Adrenal gland (tissue), 5 donors: ENCODE results near the gene ARVCF.

Source experiments
- POLR2A ChIP-seq, 2 donors: fragments of 450-650 bp; IDR thresholded peaks; one replicate each; pipeline ENCODE4 v1.6.1; 2017; ENCODE audit warnings: antibody characterized with exemption in 2 of 2, mild to moderate bottlenecking in 2 of 2, moderate library complexity in 1 of 2
- TF ChIP-seq, protein P1 (sequence below), 6 experiments: fragments of 450-650 bp in 4 of 6; fragments of 200-600 bp in 2 of 6; sonication (generic) in 1 of 6; IDR thresholded peaks; 1 replicate in 5 of 6; 2 replicates in 1 of 6; pipeline versions ENCODE4 v1.5.1 to v1.8.0; 2016 to 2021; ENCODE audit warnings: antibody characterized with exemption in 6 of 6, mild to moderate bottlenecking in 2 of 6, moderate library complexity in 1 of 6
- donor health status: DM: no; HTN: no; CAD: no.

DNA sequence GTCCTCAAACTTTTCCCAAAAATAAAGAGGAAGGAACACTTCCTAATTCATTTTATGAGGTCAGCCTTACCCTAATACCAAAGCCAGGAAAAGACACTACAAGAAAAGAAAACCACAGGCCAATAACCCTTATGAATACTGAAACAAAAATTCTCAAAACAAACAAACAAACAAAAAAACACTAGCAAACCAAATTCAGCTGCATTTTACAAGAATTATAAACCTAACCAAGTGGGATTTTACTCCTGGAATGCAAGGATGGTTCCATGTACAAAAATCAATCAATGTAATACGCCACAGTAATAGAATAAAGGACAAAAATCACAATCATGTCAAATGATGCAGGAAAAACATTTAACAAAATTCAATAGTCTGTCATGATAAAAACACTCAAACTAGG, 13.3 kb downstream of the ARVCF start:
- TF ChIP-seq POLR2A (IDR thresholded peaks at IDR 0.05) = no peak
- TF ChIP-seq, protein P1, sequence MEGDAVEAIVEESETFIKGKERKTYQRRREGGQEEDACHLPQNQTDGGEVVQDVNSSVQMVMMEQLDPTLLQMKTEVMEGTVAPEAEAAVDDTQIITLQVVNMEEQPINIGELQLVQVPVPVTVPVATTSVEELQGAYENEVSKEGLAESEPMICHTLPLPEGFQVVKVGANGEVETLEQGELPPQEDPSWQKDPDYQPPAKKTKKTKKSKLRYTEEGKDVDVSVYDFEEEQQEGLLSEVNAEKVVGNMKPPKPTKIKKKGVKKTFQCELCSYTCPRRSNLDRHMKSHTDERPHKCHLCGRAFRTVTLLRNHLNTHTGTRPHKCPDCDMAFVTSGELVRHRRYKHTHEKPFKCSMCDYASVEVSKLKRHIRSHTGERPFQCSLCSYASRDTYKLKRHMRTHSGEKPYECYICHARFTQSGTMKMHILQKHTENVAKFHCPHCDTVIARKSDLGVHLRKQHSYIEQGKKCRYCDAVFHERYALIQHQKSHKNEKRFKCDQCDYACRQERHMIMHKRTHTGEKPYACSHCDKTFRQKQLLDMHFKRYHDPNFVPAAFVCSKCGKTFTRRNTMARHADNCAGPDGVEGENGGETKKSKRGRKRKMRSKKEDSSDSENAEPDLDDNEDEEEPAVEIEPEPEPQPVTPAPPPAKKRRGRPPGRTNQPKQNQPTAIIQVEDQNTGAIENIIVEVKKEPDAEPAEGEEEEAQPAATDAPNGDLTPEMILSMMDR (IDR thresholded peaks at IDR 0.05) = no peak
